IMR-90 (cell line): ENCODE results near the gene SMIM24. TPM values are rescaled to one million over a fixed set of nuclear protein-coding genes. Genes with fewer than 3 reads are reported as not detected.

Experiments used
- ATAC-seq: fragments of 200-7000 bp; cut with Tn5 transposase; 2 replicates; pipeline ENCODE4 v1.9.1; 2020; ENCODE audit warnings: low read depth, mild to moderate bottlenecking, moderate library complexity
- BruUV-seq: library from RNA; stranded (reverse); fragments of 400-500 nt; replicated peaks from 2 replicates; lab custom pipeline; 2021; lab: Mats Ljungman, UMichigan
- CTCF ChIA-PET: fragments of 300-600 bp; formaldehyde crosslinking; extraction: SDS; loops from one replicate; lab custom pipeline; 2021; ENCODE audit warnings: antibody characterized with exemption; lab: Yijun Ruan, JAX
- POLR2A ChIA-PET: fragments of 300-600 bp; sonication (Branson Sonifier 250); formaldehyde crosslinking; loops from one replicate; lab custom pipeline; 2022; ENCODE audit warnings: antibody characterized with exemption; ENCODE audit not compliant: unreplicated experiment; lab: Charles Lee
- DNase-seq: peaks from one replicate; pipeline ENCODE4 v3.0.0; 2013
- H2AFZ ChIP-seq: replicated peaks from 2 replicates; pipeline ENCODE3; 2013; ENCODE audit warnings: low read length, mild to moderate bottlenecking; ENCODE audit not compliant: poor library complexity
- H2AK5ac ChIP-seq: 2 replicates; pipeline ENCODE4 v1.6.1; 2013; ENCODE audit warnings: low read depth, low read length, inconsistent platforms
- H2AK9ac ChIP-seq: replicated peaks from 2 replicates; pipeline ENCODE3; 2013; ENCODE audit warnings: mild to moderate bottlenecking, low read depth, low read length, moderate library complexity; ENCODE audit not compliant: poor library complexity
- H2BK120ac ChIP-seq: 2 replicates; pipeline ENCODE4 v1.6.1; 2013; ENCODE audit warnings: low read depth, low read length, inconsistent platforms
- H2BK15ac ChIP-seq: 3 replicates; pipeline ENCODE4 v1.6.1; 2013; ENCODE audit warnings: low read depth, low read length, inconsistent platforms
- H2BK20ac ChIP-seq: 2 replicates; pipeline ENCODE4 v1.6.1; 2013; ENCODE audit warnings: low read depth, mild to moderate bottlenecking, inconsistent platforms, low read length, moderate library complexity
- H2BK5ac ChIP-seq: 2 replicates; pipeline ENCODE4 v1.6.1; 2013; ENCODE audit warnings: mild to moderate bottlenecking, low read depth, low read length, inconsistent platforms; ENCODE audit not compliant: poor library complexity, severe bottlenecking
- H3K14ac ChIP-seq: replicated peaks from 2 replicates; pipeline ENCODE4 v1.6.1; 2013; ENCODE audit warnings: low read depth, low read length, inconsistent platforms
- H3K18ac ChIP-seq: 2 replicates; pipeline ENCODE4 v1.6.1; 2013; ENCODE audit warnings: low read depth, low read length, control low read depth
- H3K23ac ChIP-seq: 2 replicates; pipeline ENCODE4 v1.6.1; 2013; ENCODE audit warnings: low read depth, low read length, inconsistent platforms
- H3K27ac ChIP-seq: 2 replicates; pipeline ENCODE4 v1.5.1; 2013; ENCODE audit warnings: mild to moderate bottlenecking, control low read depth, low read length; ENCODE audit not compliant: insufficient read depth
- H3K27me3 ChIP-seq: 2 replicates; pipeline ENCODE4 v1.6.1; 2013; ENCODE audit warnings: low read length; ENCODE audit not compliant: control insufficient read depth, insufficient read depth
- H3K36me3 ChIP-seq: 2 replicates; pipeline ENCODE4 v1.6.1; 2013; ENCODE audit warnings: low read length, mixed read lengths; ENCODE audit not compliant: control insufficient read depth, insufficient read depth
- H3K4ac ChIP-seq: 2 replicates; pipeline ENCODE4 v1.6.1; 2013; ENCODE audit warnings: low read depth, low read length, inconsistent platforms
- H3K4me1 ChIP-seq: 2 replicates; pipeline ENCODE4 v1.6.1; 2013; ENCODE audit warnings: low read length, mixed read lengths; ENCODE audit not compliant: control insufficient read depth, insufficient read depth
- H3K4me2 ChIP-seq: 2 replicates; pipeline ENCODE4 v1.6.1; 2013; ENCODE audit warnings: low read depth, mild to moderate bottlenecking, control low read depth, low read length, moderate library complexity
- H3K4me3 ChIP-seq: 2 replicates; pipeline ENCODE4 v1.5.1; 2013; ENCODE audit warnings: low read depth, mild to moderate bottlenecking, control low read depth, low read length, moderate library complexity; ENCODE audit not compliant: insufficient read depth
- H3K56ac ChIP-seq: 2 replicates; pipeline ENCODE4 v1.6.1; 2013; ENCODE audit warnings: low read length, inconsistent platforms; ENCODE audit not compliant: insufficient read depth; ENCODE audit errors: extremely low read depth
- H3K79me1 ChIP-seq, 2 experiments: 2 replicates each; pipeline ENCODE4 v1.6.1; 2013; ENCODE audit warnings: low read length in 2 of 2, inconsistent platforms in 1 of 2, low read depth in 1 of 2
- H3K9ac ChIP-seq: 2 replicates; pipeline ENCODE4 v1.6.1; 2013; ENCODE audit warnings: low read depth, low read length, control low read depth
- H3K9me1 ChIP-seq: 2 replicates; pipeline ENCODE4 v1.6.1; 2013; ENCODE audit warnings: low read length, inconsistent platforms; ENCODE audit not compliant: insufficient read depth
- H3K9me3 ChIP-seq: 2 replicates; pipeline ENCODE4 v1.6.1; 2013; ENCODE audit warnings: low read length; ENCODE audit not compliant: control insufficient read depth, insufficient read depth
- H4K20me1 ChIP-seq: 2 replicates; pipeline ENCODE4 v1.6.1; 2013; ENCODE audit warnings: low read length, inconsistent platforms; ENCODE audit not compliant: insufficient read depth
- H4K5ac ChIP-seq: 2 replicates; pipeline ENCODE4 v1.6.1; 2013; ENCODE audit warnings: mild to moderate bottlenecking, low read depth, low read length, control low read depth
- H4K8ac ChIP-seq, 2 experiments: 2 replicates each; pipeline ENCODE4 v1.6.1; 2013; ENCODE audit warnings: low read depth in 2 of 2, low read length in 2 of 2, control low read depth in 1 of 2, inconsistent platforms in 1 of 2
- H4K91ac ChIP-seq: 2 replicates; pipeline ENCODE4 v1.6.1; 2013; ENCODE audit warnings: low read depth, low read length, inconsistent platforms; ENCODE audit not compliant: insufficient read depth
- BHLHE40 ChIP-seq: fragments of 150-350 bp; IDR thresholded peaks from 2 replicates; pipeline ENCODE4 v1.6.1; 2016; ENCODE audit warnings: mild to moderate bottlenecking, low read depth, low read length
- CEBPB ChIP-seq: IDR thresholded peaks from 2 replicates; pipeline ENCODE4 v1.6.1; 2012; ENCODE audit warnings: low read depth, low read length, improper control_type of control experiment
- FOS ChIP-seq: fragments of 150-350 bp; IDR thresholded peaks from 2 replicates; pipeline ENCODE4 v1.6.1; 2016; ENCODE audit warnings: low read depth, low read length
- MAFK ChIP-seq: IDR thresholded peaks from 2 replicates; pipeline ENCODE4 v1.6.1; 2012; ENCODE audit warnings: low read depth, low read length, improper control_type of control experiment
- MAZ ChIP-seq: IDR thresholded peaks from 2 replicates; pipeline ENCODE4 v1.6.1; 2012; ENCODE audit warnings: low read depth, mild to moderate bottlenecking, low read length, improper control_type of control experiment, moderate library complexity, borderline replicate concordance
- MXI1 ChIP-seq: IDR thresholded peaks from 2 replicates; pipeline ENCODE4 v1.6.1; 2012; ENCODE audit warnings: low read depth, mild to moderate bottlenecking, low read length, moderate library complexity, borderline replicate concordance
- NFE2L2 ChIP-seq: fragments of 150-350 bp; IDR thresholded peaks from 2 replicates; pipeline ENCODE4 v1.6.1; 2016; ENCODE audit warnings: low read depth, mild to moderate bottlenecking, low read length
- POLR2A ChIP-seq: IDR thresholded peaks from 2 replicates; pipeline ENCODE4 v1.6.1; 2012; ENCODE audit warnings: mild to moderate bottlenecking, low read depth, low read length
- RAD21 ChIP-seq: IDR thresholded peaks from 2 replicates; pipeline ENCODE4 v1.6.1; 2012; ENCODE audit warnings: low read length, improper control_type of control experiment
- SMC3 ChIP-seq: fragments of 150-350 bp; IDR thresholded peaks from 2 replicates; pipeline ENCODE4 v1.6.1; 2016; ENCODE audit warnings: low read depth, mild to moderate bottlenecking, antibody characterized with exemption, low read length, moderate library complexity
- WGBS, 2 experiments: methylation state at CpG; one replicate each; pipeline versions ENCODE4 v1.1.5 to v1.1.7; 2013; ENCODE audit warnings: missing lambda C conversion rate in 2 of 2; ENCODE audit not compliant: insufficient read length in 1 of 2; ENCODE audit errors: extremely low coverage in 2 of 2; 5-methylcytosine and 5-hydroxymethylcytosine counted together
- dilution Hi-C: fragments of 300-500 bp; cut with HindIII; formaldehyde crosslinking; loops from one replicate; pipeline ENCODE4 v1.14.3; 2018; ENCODE audit warnings: low sequenced_read_pairs; ENCODE audit not compliant: unreplicated experiment
- in situ Hi-C: fragments of 300-500 bp; cut with MboI; formaldehyde crosslinking; loops from 3 replicates; pipeline ENCODE4 v1.14.3; 2019; ENCODE audit warnings: low sequenced_read_pairs, inconsistent platforms, mixed read lengths
- intact Hi-C: fragments of 100-400 bp; cut with micrococcal nuclease; formaldehyde crosslinking; loops from 2 replicates; pipeline ENCODE4 v1.10.0; 2022
- polyA plus RNA-seq, 3 experiments: library from polyadenylated mRNA; depleted of rRNA; stranded (reverse); fragments of >200 nt; gene quantifications; 2 replicates each; pipeline ENCODE4 v1.2.3, GENCODE V29; 2012; ENCODE audit warnings: low replicate concordance in 1 of 3
- total RNA-seq: library from RNA; depleted of rRNA; stranded (reverse); fragments of >200 nt; gene quantifications from 2 replicates; pipeline ENCODE4 v1.2.3, GENCODE V29; 2012
- TF ChIP-seq, protein P1 (sequence below): fragments of 150-350 bp; IDR thresholded peaks from 2 replicates; pipeline ENCODE4 v1.6.1; 2017; ENCODE audit warnings: mild to moderate bottlenecking, antibody characterized with exemption, low read length, low read depth
- TF ChIP-seq, protein P2 (sequence below): fragments of 150-350 bp; IDR thresholded peaks from 2 replicates; pipeline ENCODE4 v1.6.1; 2016; ENCODE audit warnings: low read depth, mild to moderate bottlenecking, low read length, moderate library complexity, borderline replicate concordance

Gene SMIM24
- total and polyA plus RNA-seq, 2 of the 4 experiments (the other 2 are of a cell fraction), result not detected

DNA sequence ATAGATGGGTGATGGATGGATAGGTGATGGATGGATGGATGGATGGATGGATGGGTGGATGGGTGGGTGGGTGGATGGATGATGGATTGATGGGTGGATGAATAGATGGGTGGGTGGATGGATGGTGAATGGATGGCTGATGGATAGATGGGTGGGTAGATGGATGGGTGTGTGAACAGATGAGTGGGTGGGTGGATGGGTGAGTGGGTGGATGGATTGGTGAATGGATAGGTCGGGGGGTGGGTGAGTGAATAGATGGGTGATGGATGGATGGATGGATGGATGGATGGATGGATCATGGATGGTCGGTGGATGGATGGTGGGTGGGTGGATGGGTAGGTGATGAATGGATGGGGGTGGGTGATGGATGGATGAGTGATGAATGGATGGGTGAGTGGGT is 3.5 kb downstream of the SMIM24 start:
- no TSS peak for BruUV-seq
- no peaks in the 10 kb centered on the region for H3K4me1 ChIP-seq
- intact Hi-C loops, result no loop called here
- no peaks in the 10 kb centered on the region for H3K36me3 ChIP-seq
- H3K79me1 ChIP-seq, result no peaks in the 10 kb centered on the region; a peak in 1 of 4 replicates
- H4K20me1 ChIP-seq, result no peaks in the 10 kb centered on the region
- no peak overlapping the region for H3K9ac ChIP-seq
- no peak for ATAC-seq
- POLR2A ChIA-PET, result no interaction called here
- CTCF ChIA-PET, result no interaction called here
- no peak overlapping the region for H3K27ac ChIP-seq
- no peak overlapping the region for H2BK15ac ChIP-seq
- no peak overlapping the region for H2BK20ac ChIP-seq
- no peak overlapping the region for H4K8ac ChIP-seq
- H3K9me1 ChIP-seq, result no peaks in the 10 kb centered on the region
- no peak overlapping the region for H3K23ac ChIP-seq
- no peak overlapping the region for H2AK5ac ChIP-seq
- peaks cover 32% of the 10 kb centered on the region for H3K27me3 ChIP-seq
- no peak overlapping the region for H3K56ac ChIP-seq
- H3K4me3 ChIP-seq, result no peak overlapping the region
- TF ChIP-seq MAZ (no peak), SMC3 (no peak), RAD21 (no peak), BHLHE40 (no peak), MAFK (no peak), POLR2A (no peak), NFE2L2 (no peak), CEBPB (no peak), MXI1 (no peak), FOS (no peak)
- TF ChIP-seq, protein P1, sequence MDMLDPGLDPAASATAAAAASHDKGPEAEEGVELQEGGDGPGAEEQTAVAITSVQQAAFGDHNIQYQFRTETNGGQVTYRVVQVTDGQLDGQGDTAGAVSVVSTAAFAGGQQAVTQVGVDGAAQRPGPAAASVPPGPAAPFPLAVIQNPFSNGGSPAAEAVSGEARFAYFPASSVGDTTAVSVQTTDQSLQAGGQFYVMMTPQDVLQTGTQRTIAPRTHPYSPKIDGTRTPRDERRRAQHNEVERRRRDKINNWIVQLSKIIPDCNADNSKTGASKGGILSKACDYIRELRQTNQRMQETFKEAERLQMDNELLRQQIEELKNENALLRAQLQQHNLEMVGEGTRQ, result no peak
- TF ChIP-seq, protein P2, sequence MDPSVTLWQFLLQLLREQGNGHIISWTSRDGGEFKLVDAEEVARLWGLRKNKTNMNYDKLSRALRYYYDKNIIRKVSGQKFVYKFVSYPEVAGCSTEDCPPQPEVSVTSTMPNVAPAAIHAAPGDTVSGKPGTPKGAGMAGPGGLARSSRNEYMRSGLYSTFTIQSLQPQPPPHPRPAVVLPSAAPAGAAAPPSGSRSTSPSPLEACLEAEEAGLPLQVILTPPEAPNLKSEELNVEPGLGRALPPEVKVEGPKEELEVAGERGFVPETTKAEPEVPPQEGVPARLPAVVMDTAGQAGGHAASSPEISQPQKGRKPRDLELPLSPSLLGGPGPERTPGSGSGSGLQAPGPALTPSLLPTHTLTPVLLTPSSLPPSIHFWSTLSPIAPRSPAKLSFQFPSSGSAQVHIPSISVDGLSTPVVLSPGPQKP, result no peak
- H3K4ac ChIP-seq, result no peak overlapping the region
- 50% methylated on average over 1 of the region's 2 CpGs; no CpG with 5 or more reads in 1 of the 2 experiments for whole genome bisulfite sequencing, 2 experiments
- H4K5ac ChIP-seq, result no peak overlapping the region
- dilution Hi-C loops, result no loop called here
- in situ Hi-C loops, result loop anchor here (25.0 kb wide), 1 partner anchor 515 kb away; no protein-coding TSS in a partner anchor
- H2AFZ ChIP-seq, result no peak overlapping the region
- no peak overlapping the region for H3K14ac ChIP-seq
- H2AK9ac ChIP-seq, result no peak overlapping the region
- no peak for DNase-seq
- no peak overlapping the region for H4K91ac ChIP-seq
- no peak overlapping the region for H3K4me2 ChIP-seq
- no peak overlapping the region for H2BK120ac ChIP-seq
- no peak overlapping the region for H3K18ac ChIP-seq
- peak overlapping the region; percentile 37 for H2BK5ac ChIP-seq
- H3K9me3 ChIP-seq, result no peaks in the 10 kb centered on the region; the same call in 1 of the 2 replicates
